IPS DF 6.9 (cell line): ENCODE data around the gene ATRNL1.

ENCODE experiments used
- DNase-seq: peaks from one replicate; pipeline ENCODE4 v3.0.0-alpha.2; 2013; ENCODE audit warnings: low read depth, low spot score
- H3K27ac ChIP-seq: one replicate; pipeline ENCODE4 v1.5.1; 2013; ENCODE audit warnings: low read length, control low read depth
- H3K27me3 ChIP-seq: 2 replicates; pipeline ENCODE4 v1.6.1; 2013; ENCODE audit warnings: mild to moderate bottlenecking, low read length; ENCODE audit not compliant: control insufficient read depth, insufficient read depth
- H3K36me3 ChIP-seq: 2 replicates; pipeline ENCODE4 v1.6.1; 2013; ENCODE audit warnings: low read length; ENCODE audit not compliant: control insufficient read depth, insufficient read depth
- H3K4me1 ChIP-seq: 2 replicates; pipeline ENCODE4 v1.6.1; 2013; ENCODE audit warnings: low read length; ENCODE audit not compliant: control insufficient read depth, insufficient read depth
- H3K4me3 ChIP-seq: 2 replicates; pipeline ENCODE4 v1.5.1; 2013; ENCODE audit warnings: mild to moderate bottlenecking, low read length
- H3K9me3 ChIP-seq: 2 replicates; pipeline ENCODE4 v1.6.1; 2013; ENCODE audit warnings: low read length, inconsistent platforms; ENCODE audit not compliant: control insufficient read depth, insufficient read depth
- WGBS: extraction: QIAGEN DNeasy Blood & Tissue Kit; methylation state at CpG from one replicate; pipeline ENCODE4 v1.1.7; 2013; ENCODE audit warnings: mixed read lengths, missing lambda C conversion rate; ENCODE audit not compliant: insufficient read length, insufficient coverage; 5-methylcytosine and 5-hydroxymethylcytosine counted together

Gene ATRNL1

GRCh38 chr10:115118346-115118745 is 25.2 kb downstream of the ATRNL1 start:
- no peaks in the 10 kb centered on the region for H3K4me1 ChIP-seq
- H3K36me3 ChIP-seq, result no peaks in the 10 kb centered on the region
- H3K27me3 ChIP-seq, result no peaks in the 10 kb centered on the region
- DNase-seq, result no peak
- no peak overlapping the region for H3K27ac ChIP-seq
- H3K4me3 ChIP-seq, result no peak overlapping the region
- no peaks in the 10 kb centered on the region for H3K9me3 ChIP-seq
- no CpG with 5 or more reads among the region's 1 CpG for WGBS

- no peaks in the 10 kb centered on the region for H3K9me3 ChIP-seq
- no peaks in the 10 kb centered on the region for H3K27me3 ChIP-seq
- DNase-seq, result no peak
- no peak overlapping the region for H3K4me3 ChIP-seq
- no peaks in the 10 kb centered on the region for H3K36me3 ChIP-seq
- H3K4me1 ChIP-seq, result no peaks in the 10 kb centered on the region
- H3K27ac ChIP-seq, result no peak overlapping the region
- WGBS, result no CpG with 5 or more reads among the region's 4 CpGs
Observed at GRCh38 chr10:115125505-115125904, 32.3 kb downstream of the ATRNL1 start.

GRCh38 chr10:115129752-115130151 is 36.6 kb downstream of the ATRNL1 start:
- no peak for DNase-seq
- no peaks in the 10 kb centered on the region for H3K4me1 ChIP-seq
- H3K4me3 ChIP-seq, result no peak overlapping the region
- no peaks in the 10 kb centered on the region for H3K27me3 ChIP-seq
- no peak overlapping the region for H3K27ac ChIP-seq
- no peaks in the 10 kb centered on the region for H3K36me3 ChIP-seq
- H3K9me3 ChIP-seq, result no peaks in the 10 kb centered on the region

GRCh38 chr10:115136616-115137015 is 43.5 kb downstream of the ATRNL1 start:
- Histone ChIP-seq H3K36me3 (no peaks in the 10 kb centered on the region), H3K9me3 (no peaks in the 10 kb centered on the region), H3K27me3 (no peaks in the 10 kb centered on the region), H3K27ac (no peak overlapping the region), H3K4me3 (no peak overlapping the region), H3K4me1 (no peaks in the 10 kb centered on the region)
- DNase-seq, result no peak

GRCh38 chr10:115141254-115141653 is 48.1 kb downstream of the ATRNL1 start:
- no peaks in the 10 kb centered on the region for H3K36me3 ChIP-seq
- no peaks in the 10 kb centered on the region for H3K9me3 ChIP-seq
- no peak overlapping the region for H3K4me3 ChIP-seq
- H3K27me3 ChIP-seq, result no peaks in the 10 kb centered on the region
- no peak overlapping the region for H3K27ac ChIP-seq
- no peaks in the 10 kb centered on the region for H3K4me1 ChIP-seq
- no peak for DNase-seq

GRCh38 chr10:115157357-115157756 is 64.2 kb downstream of the ATRNL1 start:
- H3K9me3 ChIP-seq, result no peaks in the 10 kb centered on the region
- no peak for DNase-seq
- WGBS, result 100% methylated on average over 1 of the region's 2 CpGs
- no peak overlapping the region for H3K27ac ChIP-seq
- H3K4me1 ChIP-seq, result no peaks in the 10 kb centered on the region
- no peak overlapping the region for H3K4me3 ChIP-seq
- H3K27me3 ChIP-seq, result no peaks in the 10 kb centered on the region
- H3K36me3 ChIP-seq, result no peaks in the 10 kb centered on the region

GRCh38 chr10:115163129-115163528 is 70.0 kb downstream of the ATRNL1 start:
- Histone ChIP-seq H3K9me3 (no peaks in the 10 kb centered on the region), H3K27ac (no peak overlapping the region), H3K36me3 (no peaks in the 10 kb centered on the region), H3K4me3 (no peak overlapping the region), H3K4me1 (no peaks in the 10 kb centered on the region), H3K27me3 (no peaks in the 10 kb centered on the region)
- no peak for DNase-seq
- no CpG with 5 or more reads among the region's 5 CpGs for WGBS

- H3K27ac ChIP-seq, result no peak overlapping the region
- WGBS, result no CpG with 5 or more reads among the region's 2 CpGs
Observed at GRCh38 chr10:115164220-115164619, 71.1 kb downstream of the ATRNL1 start.

GRCh38 chr10:115167751-115168150 is 74.6 kb downstream of the ATRNL1 start:
- Histone ChIP-seq H3K4me1 (no peaks in the 10 kb centered on the region), H3K27me3 (no peaks in the 10 kb centered on the region), H3K4me3 (no peak overlapping the region), H3K36me3 (no peaks in the 10 kb centered on the region), H3K27ac (no peak overlapping the region), H3K9me3 (no peaks in the 10 kb centered on the region)
- DNase-seq, result no peak
- no CpG with 5 or more reads among the region's 2 CpGs for WGBS

More at GRCh38 chr10:115164220-115164619, 71.1 kb downstream of the ATRNL1 start:
- H3K4me1 ChIP-seq, result no peaks in the 10 kb centered on the region
- H3K9me3 ChIP-seq, result no peaks in the 10 kb centered on the region
- DNase-seq, result no peak
- H3K4me3 ChIP-seq, result no peak overlapping the region
- no peaks in the 10 kb centered on the region for H3K27me3 ChIP-seq
- no peaks in the 10 kb centered on the region for H3K36me3 ChIP-seq

- no CpG with 5 or more reads among the region's 1 CpG for WGBS
- no peak overlapping the region for H3K4me3 ChIP-seq
- DNase-seq, result no peak
- no peaks in the 10 kb centered on the region for H3K36me3 ChIP-seq
- no peaks in the 10 kb centered on the region for H3K4me1 ChIP-seq
- H3K27ac ChIP-seq, result no peak overlapping the region
- no peaks in the 10 kb centered on the region for H3K27me3 ChIP-seq
- H3K9me3 ChIP-seq, result no peaks in the 10 kb centered on the region
Observed at GRCh38 chr10:115171392-115171960, 78.3 kb downstream of the ATRNL1 start.

GRCh38 chr10:115173915-115174443 is 80.8 kb downstream of the ATRNL1 start:
- Histone ChIP-seq H3K36me3 (no peaks in the 10 kb centered on the region), H3K27me3 (no peaks in the 10 kb centered on the region), H3K4me1 (no peaks in the 10 kb centered on the region), H3K27ac (no peak overlapping the region), H3K9me3 (no peaks in the 10 kb centered on the region), H3K4me3 (no peak overlapping the region)
- WGBS, result no CpG with 5 or more reads among the region's 3 CpGs
- DNase-seq, result no peak
